PFSK-1 (cell line): ENCODE data around the gene HES5.

Source experiments
- TAF1 ChIP-seq: IDR thresholded peaks from 2 replicates; pipeline ENCODE4 v1.6.1; 2012; ENCODE audit warnings: low read length, control low read depth, borderline replicate concordance; ENCODE audit not compliant: insufficient read depth
- TF ChIP-seq, protein P1 (sequence below), 2 experiments: IDR thresholded peaks; 2 replicates each; pipeline versions ENCODE4 v1.6.1 to v1.8.0; 2011 to 2012; ENCODE audit warnings: low read depth in 2 of 2, low read length in 2 of 2, control low read depth in 1 of 2, inconsistent platforms in 1 of 2, mild to moderate bottlenecking in 1 of 2, moderate library complexity in 1 of 2; ENCODE audit not compliant: insufficient read depth in 1 of 2

DNA sequence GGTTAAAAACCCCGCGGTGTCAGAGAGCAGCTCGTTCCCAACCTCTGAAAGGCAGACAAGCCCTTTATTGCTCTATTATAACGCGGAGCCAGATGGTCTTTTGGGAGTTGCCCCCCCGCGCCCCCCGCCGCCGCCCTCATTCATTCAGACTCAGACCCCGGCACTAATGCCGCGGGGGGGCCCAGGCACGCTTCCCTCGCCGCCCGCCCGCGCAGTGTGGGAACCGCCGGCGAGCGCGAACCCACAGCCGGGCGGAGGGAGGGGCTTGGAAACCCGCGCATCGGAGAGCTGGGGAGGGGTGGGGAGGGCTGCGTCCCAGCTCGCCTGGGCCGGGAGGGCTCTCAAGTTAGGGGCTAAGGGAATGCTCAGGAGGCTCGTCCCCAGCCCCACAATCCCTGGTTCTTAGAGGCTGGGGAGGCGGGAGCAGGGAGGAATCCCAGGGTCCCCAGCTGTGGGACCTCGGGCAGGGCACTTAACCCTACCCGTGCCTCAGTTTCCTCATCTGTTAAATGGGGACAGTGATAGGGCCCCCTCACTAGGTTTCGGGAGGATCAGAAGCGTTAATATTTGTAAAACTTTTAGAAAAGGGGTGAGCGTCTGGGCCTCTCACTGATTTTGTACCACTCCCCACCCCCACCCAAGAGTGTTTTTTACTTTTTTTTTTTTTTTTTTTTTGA is 10.9 kb upstream of the HES5 start:
- no peak for TF ChIP-seq TAF1
- TF ChIP-seq, protein P1, sequence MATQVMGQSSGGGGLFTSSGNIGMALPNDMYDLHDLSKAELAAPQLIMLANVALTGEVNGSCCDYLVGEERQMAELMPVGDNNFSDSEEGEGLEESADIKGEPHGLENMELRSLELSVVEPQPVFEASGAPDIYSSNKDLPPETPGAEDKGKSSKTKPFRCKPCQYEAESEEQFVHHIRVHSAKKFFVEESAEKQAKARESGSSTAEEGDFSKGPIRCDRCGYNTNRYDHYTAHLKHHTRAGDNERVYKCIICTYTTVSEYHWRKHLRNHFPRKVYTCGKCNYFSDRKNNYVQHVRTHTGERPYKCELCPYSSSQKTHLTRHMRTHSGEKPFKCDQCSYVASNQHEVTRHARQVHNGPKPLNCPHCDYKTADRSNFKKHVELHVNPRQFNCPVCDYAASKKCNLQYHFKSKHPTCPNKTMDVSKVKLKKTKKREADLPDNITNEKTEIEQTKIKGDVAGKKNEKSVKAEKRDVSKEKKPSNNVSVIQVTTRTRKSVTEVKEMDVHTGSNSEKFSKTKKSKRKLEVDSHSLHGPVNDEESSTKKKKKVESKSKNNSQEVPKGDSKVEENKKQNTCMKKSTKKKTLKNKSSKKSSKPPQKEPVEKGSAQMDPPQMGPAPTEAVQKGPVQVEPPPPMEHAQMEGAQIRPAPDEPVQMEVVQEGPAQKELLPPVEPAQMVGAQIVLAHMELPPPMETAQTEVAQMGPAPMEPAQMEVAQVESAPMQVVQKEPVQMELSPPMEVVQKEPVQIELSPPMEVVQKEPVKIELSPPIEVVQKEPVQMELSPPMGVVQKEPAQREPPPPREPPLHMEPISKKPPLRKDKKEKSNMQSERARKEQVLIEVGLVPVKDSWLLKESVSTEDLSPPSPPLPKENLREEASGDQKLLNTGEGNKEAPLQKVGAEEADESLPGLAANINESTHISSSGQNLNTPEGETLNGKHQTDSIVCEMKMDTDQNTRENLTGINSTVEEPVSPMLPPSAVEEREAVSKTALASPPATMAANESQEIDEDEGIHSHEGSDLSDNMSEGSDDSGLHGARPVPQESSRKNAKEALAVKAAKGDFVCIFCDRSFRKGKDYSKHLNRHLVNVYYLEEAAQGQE (IDR thresholded peaks at IDR 0.05; ENCODE audit: insufficient read depth in 1 of 2, low read depth in 2 of 2, low read length in 2 of 2): no peak
